Measurements from ENCODE around the gene ZCCHC14. TPM values are rescaled to one million over a fixed set of nuclear protein-coding genes. Genes with fewer than 3 reads are reported as not detected.

The ZCCHC14 gene
- total and polyA plus RNA-seq, 11 donors = 6.4 to 18.4 (median 16.1) TPM

GRCh38 chr16:87528690-87529579, 36.1 kb upstream of the ZCCHC14 start:
- no peak overlapping the region for H3K27ac ChIP-seq
- H3K27me3 ChIP-seq = no peaks in the 10 kb centered on the region
- H3K9me3 ChIP-seq = peaks cover 0 to 31% (median 14%) of the 10 kb centered on the region in 12 donors
- no peaks in the 10 kb centered on the region for H3K36me3 ChIP-seq
- H3K4me1 ChIP-seq = no peaks in the 10 kb centered on the region
- H3K4me3 ChIP-seq = no peak overlapping the region
- intact Hi-C loops (cut with DNase I) = no loop called here
- DNase-seq (no peak), ATAC-seq (no peak)
- 74 to 85% (median 82%) methylated on average over 10 of the region's 10 CpGs for WGBS, 4 donors
- TF ChIP-seq POLR2A (IDR thresholded peaks at IDR 0.05) (no peak), CTCF (IDR thresholded peaks at IDR 0.05) (no peak)

GRCh38 chr16:87527055-87527724, 34.4 kb upstream of the ZCCHC14 start:
- intact Hi-C loops (cut with DNase I) = no loop called here
- TF ChIP-seq POLR2A (IDR thresholded peaks at IDR 0.05) = no peak
- no peak for TF ChIP-seq CTCF (IDR thresholded peaks at IDR 0.05)

GRCh38 chr16:87526238-87526947, 33.6 kb upstream of the ZCCHC14 start:
- 92 to 94% (median 92%) methylated on average over 6 of the region's 6 CpGs for WGBS, 4 donors
- Histone ChIP-seq H3K9me3 (peaks cover 0 to 21% (median 11%) of the 10 kb centered on the region in 12 donors), H3K27me3 (no peaks in the 10 kb centered on the region), H3K27ac (no peak overlapping the region), H3K36me3 (no peaks in the 10 kb centered on the region), H3K4me3 (no peak overlapping the region), H3K4me1 (no peaks in the 10 kb centered on the region)
- no peak for ATAC-seq
- DNase-seq = no peak
- TF ChIP-seq POLR2A (IDR thresholded peaks at IDR 0.05) (no peak), CTCF (IDR thresholded peaks at IDR 0.05) (no peak)
- intact Hi-C loops (cut with DNase I) = no loop called here

More at GRCh38 chr16:87527055-87527724, 34.4 kb upstream of the ZCCHC14 start:
- Histone ChIP-seq H3K36me3 (no peaks in the 10 kb centered on the region), H3K27me3 (no peaks in the 10 kb centered on the region), H3K4me1 (no peaks in the 10 kb centered on the region), H3K4me3 (no peak overlapping the region), H3K27ac (no peak overlapping the region), H3K9me3 (peaks cover 0 to 21% (median 11%) of the 10 kb centered on the region in 12 donors)
- no peak for DNase-seq
- WGBS, 4 donors = 83 to 88% (median 87%) methylated on average over 11 of the region's 11 CpGs
- no peak for ATAC-seq

GRCh38 chr16:87525352-87525751, 32.5 kb upstream of the ZCCHC14 start:
- no peak for ATAC-seq
- 73 to 83% (median 75%) methylated on average over 4 of the region's 4 CpGs for WGBS, 4 donors

More at GRCh38 chr16:87525352-87525751, 32.5 kb upstream of the ZCCHC14 start:
- no peak overlapping the region for H3K27ac ChIP-seq
- no peaks in the 10 kb centered on the region for H3K4me1 ChIP-seq
- DNase-seq = no peak
- no peaks in the 10 kb centered on the region for H3K36me3 ChIP-seq
- TF ChIP-seq CTCF (IDR thresholded peaks at IDR 0.05) (no peak), POLR2A (IDR thresholded peaks at IDR 0.05) (no peak)
- no peaks in the 10 kb centered on the region for H3K27me3 ChIP-seq
- intact Hi-C loops (cut with DNase I) = no loop called here
- peaks cover 0 to 18% (median 11%) of the 10 kb centered on the region in 12 donors for H3K9me3 ChIP-seq
- no peak overlapping the region for H3K4me3 ChIP-seq
